ENCODE data around the gene CWC25.
A peak's percentile ranks its signal among the peaks of the same experiment; 100 is the strongest.

- TF ChIP-seq EP300 (IDR thresholded peaks at IDR 0.05) (peak in 2 of 4 donors; percentile 39 to 95), CTCF (IDR thresholded peaks at IDR 0.05) (peak in 1 of 6 experiments; percentile 44), POLR2A (IDR thresholded peaks at IDR 0.05) (peak; percentile 72 to 95 (median 81))
These were observed at the start of gene CWC25 for GRCh38 chr17:38824899-38825761.
